Kidney epithelial cell (primary cell): ENCODE data around the gene PRRT2. TPM values are rescaled to one million over a fixed set of nuclear protein-coding genes. Genes with fewer than 3 reads are reported as not detected.

Source experiments
- DNase-seq: peaks from one replicate; pipeline ENCODE4 v3.0.0-alpha.2; 2010; ENCODE audit warnings: low read depth
- H3K27me3 ChIP-seq: 2 replicates; pipeline ENCODE4 v1.6.0; 2011; ENCODE audit warnings: low read length; ENCODE audit not compliant: control insufficient read depth, insufficient read depth
- H3K36me3 ChIP-seq: 2 replicates; pipeline ENCODE4 v1.5.1; 2011; ENCODE audit warnings: low read length; ENCODE audit not compliant: control insufficient read depth, insufficient read depth
- H3K4me3 ChIP-seq: 2 replicates; pipeline ENCODE4 v1.5.1; 2011; ENCODE audit warnings: low read depth, mild to moderate bottlenecking, control low read depth, low read length
- total RNA-seq: library from RNA; depleted of rRNA; stranded (reverse); fragments of >200 nt; gene quantifications from 2 replicates; pipeline ENCODE4 v1.2.3, GENCODE V29; 2015
- TF ChIP-seq, protein P1 (sequence below): IDR thresholded peaks from 2 replicates; pipeline ENCODE4 v1.5.1; 2011; ENCODE audit warnings: mild to moderate bottlenecking, moderate library complexity, low read length, control low read depth, inconsistent platforms; ENCODE audit not compliant: insufficient read depth, poor library complexity, severe bottlenecking

The PRRT2 gene
- total RNA-seq, 1 donor from 2014 or later = 0.29 TPM

DNA sequence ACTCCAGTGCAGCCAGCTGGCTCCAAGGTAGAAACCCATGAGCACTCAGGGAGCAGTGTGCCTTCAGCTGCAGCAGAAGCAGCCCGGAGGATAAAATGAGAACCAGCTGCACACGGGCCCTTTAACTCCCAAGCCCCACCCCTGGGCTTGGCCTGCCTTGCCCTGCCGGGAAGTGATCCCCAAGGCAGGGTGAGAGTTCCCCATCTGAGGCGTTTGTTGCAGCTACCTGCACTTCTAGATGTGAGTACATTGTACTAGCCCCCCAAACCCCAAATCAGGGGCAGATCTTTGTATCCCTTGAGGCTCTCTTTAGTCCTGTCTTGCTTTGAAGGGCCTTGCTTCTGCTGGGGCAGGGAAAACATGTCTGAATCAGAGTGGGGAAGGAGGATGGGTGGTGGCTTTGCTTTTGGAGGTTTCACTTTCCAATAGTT lies 8.3 kb downstream of the PRRT2 start, which contains the start of gene MVP:
Gene MVP (plus strand): TSS at position 192 of the 431 bp plus-strand sequence. CDS start 10,088 bp downstream, outside the sequence.
- TF ChIP-seq, protein P1, sequence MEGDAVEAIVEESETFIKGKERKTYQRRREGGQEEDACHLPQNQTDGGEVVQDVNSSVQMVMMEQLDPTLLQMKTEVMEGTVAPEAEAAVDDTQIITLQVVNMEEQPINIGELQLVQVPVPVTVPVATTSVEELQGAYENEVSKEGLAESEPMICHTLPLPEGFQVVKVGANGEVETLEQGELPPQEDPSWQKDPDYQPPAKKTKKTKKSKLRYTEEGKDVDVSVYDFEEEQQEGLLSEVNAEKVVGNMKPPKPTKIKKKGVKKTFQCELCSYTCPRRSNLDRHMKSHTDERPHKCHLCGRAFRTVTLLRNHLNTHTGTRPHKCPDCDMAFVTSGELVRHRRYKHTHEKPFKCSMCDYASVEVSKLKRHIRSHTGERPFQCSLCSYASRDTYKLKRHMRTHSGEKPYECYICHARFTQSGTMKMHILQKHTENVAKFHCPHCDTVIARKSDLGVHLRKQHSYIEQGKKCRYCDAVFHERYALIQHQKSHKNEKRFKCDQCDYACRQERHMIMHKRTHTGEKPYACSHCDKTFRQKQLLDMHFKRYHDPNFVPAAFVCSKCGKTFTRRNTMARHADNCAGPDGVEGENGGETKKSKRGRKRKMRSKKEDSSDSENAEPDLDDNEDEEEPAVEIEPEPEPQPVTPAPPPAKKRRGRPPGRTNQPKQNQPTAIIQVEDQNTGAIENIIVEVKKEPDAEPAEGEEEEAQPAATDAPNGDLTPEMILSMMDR = no peak
- H3K4me3 ChIP-seq = peak within 1 kb of the TSS; percentile 48
- no peaks in the 10 kb centered on the region for H3K27me3 ChIP-seq
- H3K36me3 ChIP-seq = no peaks in the 10 kb centered on the region
- DNase-seq = no peak

DNA sequence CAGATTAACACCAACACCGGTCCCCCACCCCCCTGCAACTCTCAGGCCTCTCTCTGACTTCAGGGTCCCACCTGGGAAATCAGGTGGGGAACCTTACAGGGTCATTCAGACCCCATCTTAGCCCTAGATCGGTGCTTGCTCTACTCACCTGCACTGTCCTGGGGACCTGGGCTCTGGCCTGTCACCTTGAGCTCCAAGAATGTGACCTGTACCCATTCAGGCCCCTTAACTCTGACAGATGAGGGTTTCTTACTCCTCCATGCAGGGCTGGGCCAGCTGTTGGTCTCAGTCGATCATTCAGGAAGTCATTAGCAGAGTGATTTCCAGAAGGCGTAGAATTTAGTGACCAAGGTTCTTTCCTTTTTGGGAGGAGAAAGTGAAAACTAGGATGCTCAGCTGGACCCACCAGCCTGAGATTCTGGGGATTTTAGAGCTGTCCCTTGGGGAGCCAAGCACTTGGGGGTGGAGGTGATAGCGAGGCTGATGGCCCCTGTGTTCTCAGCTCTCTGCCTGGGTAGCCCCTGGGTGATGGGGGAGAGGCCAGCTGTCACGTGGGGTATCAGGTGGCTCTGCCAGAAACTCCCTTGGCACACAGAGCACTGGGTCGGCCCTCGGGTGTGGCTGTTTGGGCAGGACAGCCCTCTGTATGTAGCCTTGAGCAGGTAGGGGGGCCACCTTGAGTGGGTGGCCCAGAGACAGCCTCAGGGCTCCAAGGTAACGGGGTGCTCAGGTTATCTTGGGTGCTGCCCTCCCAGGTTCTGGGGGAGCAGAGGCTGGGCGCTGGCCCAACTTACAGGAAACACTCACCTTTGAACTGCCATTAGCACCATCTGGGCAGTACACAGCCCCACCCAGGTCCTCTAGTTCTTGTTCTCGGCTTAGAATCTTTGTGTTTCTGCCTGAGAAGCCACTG lies 9.0 kb downstream of the PRRT2 start:
- Histone ChIP-seq H3K36me3 (no peaks in the 10 kb centered on the region), H3K27me3 (no peaks in the 10 kb centered on the region), H3K4me3 (peak overlapping the region; percentile 48)
- no peak for DNase-seq
- TF ChIP-seq, protein P1 = no peak

DNA sequence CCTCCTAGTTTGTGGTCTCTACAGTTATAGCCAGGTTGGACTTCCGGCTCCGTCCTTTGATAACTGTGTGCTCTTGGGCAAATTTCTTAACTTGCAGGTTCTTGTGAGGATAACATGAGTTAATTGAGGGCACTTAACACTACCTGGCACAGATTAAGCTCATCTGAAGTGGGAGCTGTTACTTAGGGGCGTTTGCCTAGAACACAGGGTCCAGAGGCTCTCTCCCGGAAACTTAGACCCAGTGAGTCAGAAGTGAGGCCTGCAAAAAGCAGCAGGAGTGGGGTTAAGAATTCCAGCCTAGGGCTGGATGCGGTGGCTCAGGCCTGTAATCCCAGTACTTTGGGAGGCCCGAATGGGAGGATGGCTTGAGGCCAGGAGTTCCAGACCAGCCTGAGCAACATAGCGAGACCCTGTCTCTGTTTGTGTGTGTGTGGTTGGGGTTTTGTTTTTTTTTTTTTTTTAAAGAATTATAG lies 9.7 kb downstream of the PRRT2 start:
- no peaks in the 10 kb centered on the region for H3K27me3 ChIP-seq
- TF ChIP-seq, protein P1 = no peak
- H3K36me3 ChIP-seq = no peaks in the 10 kb centered on the region
- peak overlapping the region; percentile 48 for H3K4me3 ChIP-seq
- no peak for DNase-seq

DNA sequence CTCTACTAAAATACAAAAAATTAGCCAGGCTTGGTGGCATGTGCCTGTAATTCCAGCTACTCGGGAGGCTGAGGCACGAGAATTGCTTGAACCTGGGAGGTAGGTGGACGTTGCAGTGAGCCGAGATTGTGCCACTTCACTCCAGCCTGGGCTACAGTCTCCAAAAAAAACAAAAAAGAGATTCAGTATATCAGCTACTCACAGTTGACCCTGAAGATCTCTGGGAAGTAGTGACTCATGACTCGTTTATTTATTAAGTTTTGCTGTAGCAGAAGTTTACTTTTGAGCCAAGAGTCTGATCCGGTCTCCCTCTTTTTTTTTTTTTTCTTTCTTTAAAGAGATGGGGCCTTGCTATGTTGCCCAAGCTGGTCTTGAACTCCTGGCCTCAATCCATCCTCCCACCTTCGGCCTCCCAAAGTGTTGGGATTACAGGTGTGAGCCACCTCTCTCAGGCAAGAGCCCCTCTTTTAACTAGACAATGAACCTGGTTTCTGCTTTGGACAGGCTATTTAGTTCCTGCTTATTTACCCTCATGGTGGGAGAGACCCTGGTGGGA lies 12.7 kb downstream of the PRRT2 start:
- H3K27me3 ChIP-seq = no peaks in the 10 kb centered on the region
- no peaks in the 10 kb centered on the region for H3K36me3 ChIP-seq
- H3K4me3 ChIP-seq = no peak overlapping the region
- peak; percentile 51 for DNase-seq
- TF ChIP-seq, protein P1 = no peak

DNA sequence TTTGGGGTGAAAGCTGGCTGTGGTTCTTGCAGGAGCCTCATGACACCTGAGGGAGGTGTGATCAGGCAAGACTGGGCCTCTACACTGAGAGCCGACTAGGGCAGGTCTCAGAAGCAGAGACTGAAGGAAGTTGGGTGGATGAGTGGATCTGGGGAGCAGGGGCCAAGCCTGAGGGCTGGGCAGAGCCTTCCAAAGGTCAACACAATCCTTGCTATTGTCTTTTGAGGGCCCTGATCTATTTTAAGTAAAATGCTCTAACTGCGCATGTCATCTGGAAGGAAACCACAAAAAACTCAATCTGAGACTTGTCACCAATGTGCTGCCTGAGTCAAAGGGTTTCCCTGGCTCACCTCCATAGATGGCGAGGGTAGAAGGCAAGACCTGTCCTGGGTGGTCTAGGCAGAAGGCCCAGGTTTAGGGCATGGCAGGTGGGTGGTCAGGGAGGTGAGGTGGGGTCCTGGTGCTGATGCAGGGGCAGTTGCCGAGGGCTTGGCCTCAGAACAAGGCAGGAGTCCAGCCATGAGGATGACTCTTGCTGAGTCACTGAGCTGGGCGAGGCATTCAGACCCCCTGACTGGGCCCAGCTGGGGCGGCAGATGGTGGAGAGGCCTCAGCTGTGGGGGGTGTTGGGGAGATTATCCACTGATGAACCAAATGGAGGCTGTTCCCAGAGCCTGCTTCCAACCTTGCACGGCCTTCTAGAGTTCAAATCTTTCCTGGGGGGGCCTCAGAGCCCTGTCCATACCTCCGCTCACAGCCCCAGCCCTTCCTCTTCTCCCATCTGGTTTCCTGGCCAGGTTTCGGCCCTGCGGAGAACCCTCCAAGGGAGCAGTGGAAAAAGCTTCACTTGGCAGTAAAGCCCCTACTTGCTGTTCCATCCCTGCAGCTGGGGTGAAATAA lies 13.4 kb downstream of the PRRT2 start:
- H3K4me3 ChIP-seq = no peak overlapping the region
- DNase-seq = no peak
- no peaks in the 10 kb centered on the region for H3K27me3 ChIP-seq
- TF ChIP-seq, protein P1 = no peak
- no peaks in the 10 kb centered on the region for H3K36me3 ChIP-seq
